NCI-H345 treated with DMSO at 0.1 percent for 48 hours (cell line): ENCODE results near the gene CACNB4.

Experiments used
- DNase-seq: peaks from one replicate; lab custom pipeline; 2025; ENCODE audit not compliant: unreplicated experiment; lab: John Stamatoyannopoulos, UW

The CACNB4 gene

GRCh38 chr2:151978709-151979108 is 120.1 kb downstream of the CACNB4 start:
- no peak for DNase-seq

GRCh38 chr2:151977631-151978030 is 121.2 kb downstream of the CACNB4 start:
- no peak for DNase-seq

- DNase-seq, result no peak
Measured at GRCh38 chr2:151976945-151977353, 121.9 kb downstream of the CACNB4 start.

GRCh38 chr2:151975460-151976414 is 123.1 kb downstream of the CACNB4 start:
- no peak for DNase-seq

GRCh38 chr2:151974988-151975387 is 123.9 kb downstream of the CACNB4 start:
- no peak for DNase-seq

- DNase-seq, result peak; percentile 79
Measured at GRCh38 chr2:151973901-151974199, 125.0 kb downstream of the CACNB4 start.

GRCh38 chr2:151973013-151973900 is 125.6 kb downstream of the CACNB4 start:
- peak; percentile 17 for DNase-seq

GRCh38 chr2:151972241-151973012 is 126.4 kb downstream of the CACNB4 start:
- no peak for DNase-seq

GRCh38 chr2:151971301-151972051 is 127.4 kb downstream of the CACNB4 start:
- no peak for DNase-seq

GRCh38 chr2:151968770-151969470 is 129.9 kb downstream of the CACNB4 start:
- DNase-seq, result no peak

GRCh38 chr2:151967829-151968722 is 130.8 kb downstream of the CACNB4 start:
- no peak for DNase-seq

- no peak for DNase-seq
Measured at GRCh38 chr2:151965884-151966283, 133.0 kb downstream of the CACNB4 start.

- DNase-seq, result no peak
Measured at GRCh38 chr2:151961558-151961957, 137.3 kb downstream of the CACNB4 start.

- no peak for DNase-seq
Measured at GRCh38 chr2:151959238-151959637, 139.6 kb downstream of the CACNB4 start.

- no peak for DNase-seq
Measured at GRCh38 chr2:151953467-151953866, 145.4 kb downstream of the CACNB4 start.

- DNase-seq, result no peak
Measured at GRCh38 chr2:151952691-151953456, 146.0 kb downstream of the CACNB4 start.

GRCh38 chr2:151947813-151948165 is 151.1 kb downstream of the CACNB4 start:
- no peak for DNase-seq
